DMS153 (cell line): ENCODE measurements around the gene CYP11A1.
A peak's percentile ranks its signal among the peaks of the same experiment; 100 is the strongest.

Experiments
- DNase-seq: peaks from one replicate; lab custom pipeline; 2025; lab: John Stamatoyannopoulos, UW

CYP11A1 gene

DNA sequence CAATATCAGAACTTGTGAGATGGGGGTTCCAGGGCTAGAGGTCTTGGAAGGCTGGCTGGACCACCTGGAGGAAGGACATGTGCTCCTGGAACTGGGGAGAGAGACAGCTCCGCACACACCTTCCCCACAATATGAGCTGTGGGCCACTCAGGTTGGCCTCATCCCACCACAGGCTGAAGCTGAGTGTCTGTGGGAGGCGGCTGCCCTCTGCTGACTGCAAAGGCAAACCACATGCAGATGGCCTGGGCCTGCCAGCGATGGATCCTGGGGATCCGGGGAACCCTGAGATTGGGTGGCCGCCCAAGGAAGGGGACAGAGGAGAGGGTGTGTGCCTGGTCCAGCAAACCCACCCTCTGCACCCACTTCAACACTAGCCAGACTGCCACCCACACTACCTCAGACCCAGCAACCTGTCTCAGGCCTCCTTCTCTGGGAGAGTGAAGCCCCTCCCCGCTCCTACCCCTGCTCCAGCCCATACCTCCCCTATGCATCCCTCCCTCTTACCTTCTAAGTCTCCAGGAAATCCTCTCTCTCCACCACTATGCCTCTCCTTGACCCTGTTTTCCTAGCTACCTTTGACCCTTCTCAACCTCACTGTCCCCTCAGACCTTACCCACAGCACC, 44.8 kb downstream of the CYP11A1 start:
- peak; percentile 21 for DNase-seq

DNA sequence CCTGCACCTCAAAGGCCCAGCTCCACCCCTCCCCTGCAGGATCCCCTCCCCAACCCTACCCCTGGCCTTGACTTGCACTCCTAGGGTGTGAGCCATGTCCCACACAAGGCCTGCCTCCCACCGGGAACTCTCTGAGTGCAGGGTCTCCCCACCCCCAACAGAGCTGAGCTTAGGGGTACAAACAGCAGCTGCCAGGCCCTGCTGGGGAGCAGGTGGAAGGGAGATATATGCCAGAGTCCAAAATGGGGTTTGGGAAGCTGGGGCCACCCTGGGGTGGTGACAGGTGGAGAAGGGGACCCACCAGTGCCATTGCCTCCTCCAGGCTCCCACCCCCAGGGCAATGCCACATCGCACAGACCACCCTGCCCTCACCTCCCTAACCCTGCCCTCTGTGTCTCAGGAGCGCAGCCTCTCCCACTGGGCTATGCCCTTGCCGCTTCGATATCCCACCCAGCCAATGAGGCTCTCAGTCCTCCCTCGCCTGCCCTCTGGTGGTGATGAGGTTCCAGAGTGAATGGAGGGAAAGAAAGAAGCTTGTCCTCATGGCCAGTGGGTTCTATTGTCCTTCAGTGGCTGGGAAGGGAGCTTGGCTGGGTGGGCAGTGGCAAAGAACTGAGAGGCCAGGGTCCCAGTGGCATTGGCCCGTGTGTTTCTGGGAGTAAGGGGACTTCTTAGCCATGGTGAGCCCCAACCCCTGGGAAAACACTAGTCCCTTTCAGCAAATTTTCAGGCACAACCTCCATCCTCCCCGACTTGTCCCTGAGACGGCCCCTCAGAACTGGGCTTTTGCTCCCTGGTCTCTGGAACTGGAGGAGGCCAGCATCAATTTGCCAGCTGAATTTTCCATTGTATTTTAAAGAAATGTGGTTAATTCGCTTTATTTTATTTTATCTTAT, 46.8 kb downstream of the CYP11A1 start:
- peak; percentile 13 for DNase-seq

DNA sequence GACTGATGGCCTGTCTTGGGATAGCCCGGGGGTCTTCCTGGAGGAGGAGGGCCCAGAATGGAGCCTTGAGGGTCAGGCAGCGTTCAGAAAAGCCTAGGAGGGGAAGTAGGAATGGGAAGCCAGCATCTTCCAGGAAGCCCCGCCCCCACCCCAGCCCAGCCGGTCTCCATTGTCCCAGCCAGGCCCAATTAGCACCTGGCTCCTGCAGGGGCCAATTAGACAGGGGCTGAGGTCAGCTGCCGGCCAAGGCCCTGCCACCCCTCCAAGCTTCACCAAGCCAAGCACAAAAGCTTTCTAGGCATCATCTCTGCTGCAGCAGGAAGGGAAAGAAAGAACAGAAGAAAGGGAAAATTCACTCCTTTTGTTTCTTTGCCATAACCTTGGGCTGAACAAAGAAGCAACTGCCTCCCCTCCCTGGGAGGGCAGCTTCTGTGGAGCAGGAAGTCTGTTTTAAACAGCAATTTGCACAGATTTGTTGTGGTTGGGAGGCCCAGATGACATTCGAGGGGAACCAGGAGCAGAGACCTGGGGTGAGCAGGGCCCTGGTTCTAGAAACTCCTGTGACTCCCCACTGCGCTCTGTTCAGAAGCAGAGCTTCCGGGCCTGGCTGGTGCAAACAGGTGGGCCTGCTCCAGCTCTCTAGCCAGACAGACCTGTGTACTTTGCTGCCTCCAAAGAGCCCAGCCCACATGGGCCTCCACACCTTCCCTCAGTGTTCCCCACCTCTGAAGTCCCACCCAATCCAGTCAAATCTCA, 47.7 kb downstream of the CYP11A1 start:
- DNase-seq: peak; percentile 59

DNA sequence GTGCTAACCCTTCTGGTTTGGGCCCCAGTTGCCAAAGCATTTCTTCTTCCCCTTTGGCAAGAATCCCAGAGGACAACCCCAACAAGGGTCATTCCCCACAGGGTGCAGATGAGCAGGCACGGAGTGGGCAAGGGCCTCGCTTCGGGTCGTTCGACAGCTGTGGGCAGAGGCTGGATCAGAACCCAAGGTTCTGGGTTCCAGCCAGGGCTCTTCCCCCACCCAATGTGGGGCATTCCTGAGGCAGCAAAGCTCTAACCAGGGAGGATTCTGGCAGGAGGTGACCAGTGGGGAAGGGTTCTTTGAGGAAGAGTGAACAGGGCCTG, 48.3 kb downstream of the CYP11A1 start:
- no peak for DNase-seq

DNA sequence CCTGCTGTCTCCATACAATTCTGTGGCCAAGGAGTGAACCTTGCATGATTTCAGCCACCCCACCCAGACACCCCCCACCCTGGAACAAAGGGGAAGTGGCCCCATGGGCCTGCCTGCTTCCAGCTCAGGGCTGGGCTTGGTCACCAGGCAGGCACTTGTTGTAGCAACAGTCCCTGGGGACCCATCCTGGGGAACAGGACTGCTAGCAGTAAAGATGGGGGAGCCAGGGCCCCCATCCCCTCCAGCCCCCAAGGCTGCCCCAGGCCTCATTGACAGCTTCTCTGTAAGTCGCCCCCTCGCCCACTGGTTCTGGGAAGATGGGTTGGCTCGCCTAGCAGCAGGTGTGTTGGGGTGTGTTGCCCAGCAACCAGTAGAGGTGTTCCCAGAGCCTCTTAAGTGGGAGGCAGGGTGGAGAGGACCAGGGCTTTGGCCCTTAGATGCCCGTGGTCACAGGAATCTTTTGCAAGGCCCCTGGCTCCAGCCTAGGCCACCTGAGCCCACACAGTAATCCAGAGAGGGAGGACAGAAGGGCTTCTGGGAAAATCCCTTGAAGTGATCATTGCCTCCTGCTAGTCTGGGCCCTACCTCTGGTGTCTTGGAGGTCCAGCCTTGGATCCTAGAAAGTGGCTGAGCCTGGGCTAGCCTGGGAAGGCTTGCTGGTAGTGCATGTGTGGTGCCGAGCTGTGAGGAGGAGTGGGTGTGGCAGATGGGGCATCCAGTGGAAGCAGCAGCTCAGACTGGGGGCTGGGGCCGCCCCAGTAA, 48.9 kb downstream of the CYP11A1 start:
- peak; percentile 69 for DNase-seq

DNA sequence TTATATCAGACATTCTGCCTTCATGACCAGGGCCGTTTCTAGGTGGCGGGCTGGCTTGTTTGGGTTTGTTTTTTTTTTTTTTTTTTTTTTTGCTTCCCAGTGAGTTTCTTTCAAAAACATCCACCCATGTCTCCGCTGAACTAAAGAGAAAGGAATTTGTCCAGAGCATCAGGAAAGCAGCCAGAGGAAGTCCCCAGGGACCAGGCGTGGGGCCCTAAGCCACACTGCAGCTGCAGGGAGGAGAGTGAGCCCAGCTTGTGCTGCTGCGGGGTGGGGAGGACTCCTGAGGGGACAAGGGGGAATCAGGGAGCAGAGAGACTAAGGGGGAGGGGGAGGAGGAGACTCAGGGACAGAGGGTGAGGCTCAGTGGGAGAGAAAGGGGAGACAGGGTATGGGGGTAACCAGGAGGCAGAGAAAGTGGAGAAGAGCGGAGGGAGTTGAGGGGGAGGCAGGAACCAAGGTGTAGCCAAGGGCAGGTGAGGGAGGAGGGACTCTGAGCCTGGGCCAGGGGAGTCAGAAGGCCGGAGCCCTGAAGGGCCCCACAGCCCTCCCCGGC, 49.5 kb downstream of the CYP11A1 start:
- DNase-seq: peak; percentile 69

DNA sequence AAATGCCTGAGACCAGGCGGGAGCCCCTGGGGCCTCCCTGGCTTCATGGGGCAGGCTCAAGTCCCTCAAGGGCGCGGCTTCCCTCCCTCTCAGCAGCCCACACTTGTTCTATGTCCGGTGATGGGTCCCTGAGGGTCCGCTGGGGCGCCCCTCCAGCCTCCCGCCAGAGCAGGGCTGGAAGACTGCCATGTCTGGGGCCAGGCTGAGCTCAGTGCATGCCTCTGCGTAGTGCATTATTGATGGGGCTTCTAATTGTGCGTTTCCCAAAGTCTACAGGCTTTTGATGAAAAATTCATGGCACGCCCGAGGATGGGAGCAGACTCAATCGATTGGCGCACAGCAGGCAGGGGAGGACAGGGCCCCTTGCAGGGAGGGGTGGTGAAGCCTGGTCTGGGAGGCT, 51.3 kb downstream of the CYP11A1 start:
- no peak for DNase-seq

DNA sequence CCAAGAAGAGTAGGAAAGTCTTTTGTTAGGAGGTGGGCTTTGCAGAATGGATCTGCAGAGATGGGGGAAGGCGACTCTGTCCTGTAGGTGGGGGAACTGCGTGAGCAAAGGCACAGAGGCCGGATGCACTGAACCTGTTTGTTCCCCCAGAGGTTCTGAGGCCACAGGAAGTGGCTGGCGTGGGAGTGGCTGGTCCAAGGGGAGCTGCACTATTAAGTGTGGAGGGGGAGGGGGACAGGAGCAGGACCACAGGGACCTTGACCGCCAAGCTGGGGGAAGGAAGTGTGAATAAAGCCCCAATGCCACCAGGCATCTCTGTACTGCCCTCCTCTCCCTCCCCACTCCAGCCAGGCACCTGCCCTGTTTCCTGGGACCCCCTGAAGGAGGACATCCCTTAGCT, 51.8 kb downstream of the CYP11A1 start:
- no peak for DNase-seq

DNA sequence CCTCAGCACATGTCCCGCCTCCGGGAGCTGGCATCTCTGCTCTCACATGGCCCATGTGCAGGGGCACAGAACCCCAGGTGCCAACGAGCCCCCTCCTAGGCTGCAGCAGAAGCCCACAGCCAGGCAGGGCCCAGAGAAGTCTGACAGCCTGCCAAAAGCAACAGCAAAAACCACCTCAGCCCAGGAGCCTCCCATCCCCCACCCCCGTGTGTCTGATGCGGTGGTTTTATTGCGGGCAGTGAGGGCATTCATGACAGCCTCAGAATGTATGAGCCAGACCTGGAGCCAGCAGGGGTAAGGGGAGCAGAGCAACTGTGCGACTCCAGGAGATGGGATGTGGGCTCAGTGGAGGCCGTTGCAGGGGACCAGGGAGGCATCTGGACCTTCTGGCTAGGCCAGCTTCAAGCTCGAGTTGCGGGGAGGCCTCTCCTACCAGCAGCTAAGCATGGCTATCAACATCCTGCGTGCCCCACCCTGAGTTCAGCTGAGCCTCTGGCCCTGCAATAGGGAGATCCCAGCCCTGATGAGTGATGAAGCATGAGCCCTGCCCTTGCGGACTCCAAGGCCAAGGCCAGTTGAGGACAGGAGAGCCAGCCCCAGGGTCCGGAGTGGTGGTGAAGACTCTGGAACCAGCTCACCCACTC, 52.5 kb downstream of the CYP11A1 start:
- DNase-seq: no peak

DNA sequence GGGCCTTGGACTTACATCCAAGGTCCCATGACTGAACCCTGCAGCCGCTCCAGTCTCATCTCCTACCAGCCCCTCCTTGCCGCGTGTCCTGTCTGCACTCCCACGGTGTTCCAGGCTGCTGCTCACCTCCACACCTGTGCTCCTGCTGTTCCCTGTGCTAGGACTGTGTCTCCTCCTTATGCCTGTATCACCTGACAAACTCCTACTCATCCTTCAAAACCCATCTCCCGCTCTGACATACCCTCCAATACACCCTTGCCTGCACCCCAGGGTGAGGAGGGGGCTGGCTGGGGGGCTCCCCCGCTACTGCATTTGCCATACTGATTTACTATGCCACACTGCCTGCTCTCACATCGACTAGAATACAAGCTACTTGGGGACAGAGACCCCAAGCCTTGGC, 53.6 kb downstream of the CYP11A1 start:
- no peak for DNase-seq

DNA sequence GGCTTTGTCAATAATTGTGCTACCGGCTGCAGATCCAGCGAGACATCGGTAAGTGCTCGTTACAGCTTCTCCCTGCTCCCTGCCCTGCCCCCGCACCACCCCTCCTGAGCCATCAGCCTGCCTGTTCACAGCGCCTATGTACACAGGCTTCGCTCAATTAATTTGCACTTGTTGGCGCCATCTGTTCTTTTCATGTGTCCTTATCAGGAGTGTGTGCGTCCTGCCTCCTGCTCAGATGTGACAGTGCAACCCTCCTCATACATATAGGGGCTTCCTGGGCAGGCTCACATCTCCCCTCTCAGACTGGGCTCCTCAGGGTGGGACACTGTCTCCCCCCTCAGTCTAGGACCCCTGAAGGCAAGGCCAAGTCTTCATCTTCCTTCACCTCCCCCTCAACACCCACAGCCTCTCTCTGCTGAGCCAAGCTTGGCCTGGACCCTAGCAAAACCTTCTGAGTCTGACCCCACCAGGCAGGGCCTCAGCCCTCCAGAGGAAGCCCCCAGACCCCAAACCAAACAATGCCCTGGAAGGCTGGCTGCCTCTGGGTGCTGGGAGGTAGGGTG, 54.9 kb downstream of the CYP11A1 start:
- peak; percentile 93 for DNase-seq

DNA sequence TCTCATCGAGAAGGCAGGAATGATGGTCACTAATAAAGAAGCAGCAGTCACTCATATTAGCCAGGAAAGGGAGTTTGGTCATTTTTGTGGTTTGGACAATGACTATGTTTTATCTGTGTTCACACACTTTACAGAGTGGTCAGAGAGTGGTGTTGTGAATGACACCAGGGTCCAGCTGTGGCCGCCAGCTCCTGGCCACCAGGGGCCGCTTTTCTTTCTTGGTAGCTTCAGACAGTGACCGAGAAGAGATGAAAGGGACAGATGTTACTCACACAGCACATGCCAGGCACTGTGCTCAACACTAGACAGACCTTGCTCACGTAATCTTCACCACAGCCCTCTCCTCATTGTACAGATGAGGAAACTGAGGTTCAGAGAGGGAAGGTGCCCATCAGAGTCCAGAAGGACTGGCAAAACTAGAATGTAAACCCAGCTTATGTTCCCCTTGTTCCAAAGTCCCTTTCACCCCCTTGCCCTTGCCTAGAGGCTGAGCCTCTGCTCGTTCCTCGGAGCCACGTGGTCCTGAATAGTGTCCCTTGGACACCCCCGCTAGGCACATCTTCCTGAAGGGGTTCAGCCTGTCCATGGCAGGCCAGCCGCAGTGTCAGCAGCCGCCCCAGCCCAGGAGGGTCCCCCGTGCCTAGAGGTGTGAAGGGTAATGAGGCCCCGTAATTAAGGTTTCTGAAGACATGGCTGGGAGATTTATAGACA, 55.6 kb downstream of the CYP11A1 start:
- DNase-seq: no peak

DNA sequence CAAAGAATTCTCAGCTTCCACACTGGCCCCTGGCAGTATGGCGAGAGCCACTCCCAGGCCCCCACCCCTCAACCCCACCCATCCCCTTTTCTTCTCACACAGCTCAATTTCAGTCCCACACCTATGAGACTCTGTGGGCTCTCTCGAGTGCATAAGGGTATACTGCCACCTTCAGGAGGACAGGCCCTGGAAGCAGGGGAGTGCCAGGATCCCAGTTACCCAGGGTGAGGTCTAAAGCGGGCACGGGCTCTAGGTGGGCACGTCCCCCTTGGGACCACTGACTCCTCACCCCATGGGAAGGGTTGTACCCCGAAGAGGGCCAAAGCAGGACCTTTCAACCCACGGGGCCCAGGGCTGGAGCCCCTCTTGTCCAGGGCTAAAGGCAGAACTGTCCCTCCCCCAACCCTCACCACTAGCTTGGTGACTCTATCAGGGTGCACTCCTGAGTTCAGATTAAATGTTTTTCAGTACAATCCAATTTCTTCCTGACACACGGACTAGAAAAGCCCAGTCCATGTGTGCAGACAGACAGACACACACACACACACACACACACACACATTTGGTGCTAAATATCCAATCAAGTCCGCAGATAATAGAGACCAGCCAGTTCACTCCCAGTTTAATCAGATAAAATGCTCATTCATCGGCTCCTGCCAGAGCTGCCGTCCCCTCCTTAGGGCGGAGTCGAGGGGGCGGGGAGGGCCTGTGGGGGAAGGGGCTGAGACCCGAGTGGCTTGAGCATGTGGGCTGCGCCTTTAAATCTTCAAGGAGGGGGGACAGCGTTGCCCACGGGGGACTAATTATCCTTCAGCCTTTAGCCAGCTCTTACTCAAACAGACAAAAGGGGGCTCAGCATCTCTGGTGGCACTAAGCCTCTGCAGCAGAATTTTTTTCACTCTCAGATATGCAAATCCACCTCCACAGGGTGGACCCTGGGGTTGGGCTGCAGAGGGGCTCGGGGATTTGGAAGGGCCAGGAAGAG, 59.3 kb downstream of the CYP11A1 start:
- no peak for DNase-seq

DNA sequence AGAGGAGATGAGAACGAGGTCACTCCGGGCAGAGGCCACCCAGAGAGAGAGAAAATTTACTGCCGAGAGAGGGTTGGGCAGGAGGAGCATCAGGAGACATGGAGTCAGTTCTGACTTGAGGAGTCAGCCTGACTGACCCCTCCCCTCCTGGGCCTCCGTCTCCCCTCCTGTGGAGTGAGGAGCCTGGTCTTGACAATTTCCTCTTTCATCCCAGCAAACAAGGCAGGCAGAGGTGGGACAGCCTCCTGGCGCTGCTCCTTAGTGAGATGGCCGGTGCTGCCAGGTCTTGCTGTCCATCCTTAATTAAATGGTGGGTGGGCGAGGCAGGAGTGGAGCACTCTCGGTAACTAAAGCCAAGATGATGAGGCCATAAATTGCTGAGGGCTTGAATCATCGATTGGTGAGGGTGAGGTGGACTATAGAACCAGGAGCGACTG, 60.6 kb downstream of the CYP11A1 start:
- DNase-seq: no peak

DNA sequence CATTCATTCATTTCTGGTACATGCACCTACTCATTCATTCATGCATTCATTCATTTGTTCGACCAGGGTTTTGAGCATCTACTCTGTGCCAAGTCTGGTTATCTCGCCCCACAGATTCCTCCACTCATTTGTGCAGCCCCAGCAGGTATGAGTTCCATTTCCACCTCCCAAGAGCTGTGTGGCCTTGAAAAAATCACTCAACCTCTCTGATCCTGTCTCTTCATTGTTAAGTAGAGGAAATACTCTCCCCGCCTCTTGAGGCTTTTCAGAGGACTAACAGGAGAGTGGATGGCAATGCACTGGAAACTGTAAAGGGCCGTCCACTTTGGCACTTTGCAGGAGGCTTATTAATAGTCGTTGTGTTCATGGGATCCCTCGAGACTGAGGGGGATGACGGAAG, 61.8 kb downstream of the CYP11A1 start:
- no peak for DNase-seq

DNA sequence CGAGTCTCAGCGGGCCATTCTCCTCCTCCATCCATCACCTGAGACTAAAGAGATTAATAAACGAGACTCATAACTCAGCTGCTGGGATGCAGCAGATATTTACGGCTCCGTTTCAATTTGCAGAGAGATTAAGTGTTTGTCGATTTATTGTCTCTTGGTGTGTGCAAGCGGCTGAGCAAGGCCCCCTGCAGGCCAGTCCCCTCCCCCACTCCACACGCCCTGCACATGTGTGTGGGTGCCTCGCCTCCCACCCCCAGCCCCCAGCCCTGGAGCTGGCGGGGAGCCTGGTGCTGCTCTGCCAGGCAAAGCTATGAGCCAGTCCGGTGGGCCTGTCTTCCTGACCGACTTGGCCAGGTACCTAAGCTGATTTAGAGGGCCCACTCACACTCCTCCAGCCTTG, 63.0 kb downstream of the CYP11A1 start:
- no peak for DNase-seq

DNA sequence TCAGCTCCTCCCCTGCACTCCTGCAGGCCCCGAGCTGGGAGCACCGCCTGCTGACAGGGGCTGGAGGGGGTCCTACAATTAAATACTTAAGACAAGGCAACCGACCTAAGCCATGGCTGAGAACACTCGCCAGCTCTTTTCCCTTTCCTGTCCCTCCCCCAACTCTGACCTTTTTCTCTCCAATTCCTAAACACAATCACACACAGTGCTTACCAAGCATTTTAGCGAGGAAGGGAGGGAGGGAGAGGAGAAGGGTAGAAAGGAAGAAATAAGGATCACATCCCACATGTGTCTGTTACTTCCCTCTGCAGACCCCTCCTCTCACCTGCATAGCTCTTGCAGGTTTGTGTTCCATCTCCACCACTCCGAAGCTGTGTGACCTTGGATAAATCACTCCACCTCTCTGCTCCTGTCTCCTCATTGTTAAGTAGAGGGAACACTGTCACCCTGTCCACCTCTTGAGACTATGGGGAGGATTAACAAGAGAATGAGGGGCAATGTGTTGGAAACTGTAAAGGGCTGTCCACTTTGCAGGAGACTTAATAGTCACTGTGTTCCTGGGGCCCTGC, 63.6 kb downstream of the CYP11A1 start:
- no peak for DNase-seq

DNA sequence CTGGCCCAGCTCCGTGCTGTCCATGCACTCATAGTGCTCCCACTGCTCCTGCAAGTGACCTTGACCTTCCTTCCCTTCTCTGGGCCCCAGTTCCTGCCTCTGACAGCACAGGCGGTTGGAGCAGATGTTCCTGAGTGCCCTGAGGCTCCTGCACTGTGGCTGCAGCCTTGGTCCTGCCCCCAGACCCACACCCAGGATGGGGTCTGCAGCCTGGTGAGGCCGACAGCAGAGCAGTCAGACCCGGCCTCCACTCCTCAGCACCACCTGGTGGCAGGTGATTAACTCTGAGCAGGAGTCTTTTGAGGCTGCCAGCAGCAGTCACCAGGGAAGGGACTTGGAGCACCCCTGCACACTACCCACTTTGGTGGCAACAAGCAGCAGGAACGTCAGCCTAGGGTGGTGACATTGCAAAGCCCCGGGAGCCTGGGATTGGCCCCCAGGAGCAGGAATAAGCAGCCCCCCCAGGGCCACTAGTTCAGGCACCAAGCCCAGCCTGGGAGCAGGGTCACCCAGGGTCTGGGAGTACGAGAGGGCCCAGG, 64.6 kb downstream of the CYP11A1 start:
- no peak for DNase-seq
